Measurements from ENCODE around the gene PEF1. TPM values are rescaled to one million over a fixed set of nuclear protein-coding genes. Genes with fewer than 3 reads are reported as not detected.

Gene PEF1, protein sequence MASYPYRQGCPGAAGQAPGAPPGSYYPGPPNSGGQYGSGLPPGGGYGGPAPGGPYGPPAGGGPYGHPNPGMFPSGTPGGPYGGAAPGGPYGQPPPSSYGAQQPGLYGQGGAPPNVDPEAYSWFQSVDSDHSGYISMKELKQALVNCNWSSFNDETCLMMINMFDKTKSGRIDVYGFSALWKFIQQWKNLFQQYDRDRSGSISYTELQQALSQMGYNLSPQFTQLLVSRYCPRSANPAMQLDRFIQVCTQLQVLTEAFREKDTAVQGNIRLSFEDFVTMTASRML
- 10 to 100 TPM; 55.2 to 58.0 TPM for total RNA-seq

DNA sequence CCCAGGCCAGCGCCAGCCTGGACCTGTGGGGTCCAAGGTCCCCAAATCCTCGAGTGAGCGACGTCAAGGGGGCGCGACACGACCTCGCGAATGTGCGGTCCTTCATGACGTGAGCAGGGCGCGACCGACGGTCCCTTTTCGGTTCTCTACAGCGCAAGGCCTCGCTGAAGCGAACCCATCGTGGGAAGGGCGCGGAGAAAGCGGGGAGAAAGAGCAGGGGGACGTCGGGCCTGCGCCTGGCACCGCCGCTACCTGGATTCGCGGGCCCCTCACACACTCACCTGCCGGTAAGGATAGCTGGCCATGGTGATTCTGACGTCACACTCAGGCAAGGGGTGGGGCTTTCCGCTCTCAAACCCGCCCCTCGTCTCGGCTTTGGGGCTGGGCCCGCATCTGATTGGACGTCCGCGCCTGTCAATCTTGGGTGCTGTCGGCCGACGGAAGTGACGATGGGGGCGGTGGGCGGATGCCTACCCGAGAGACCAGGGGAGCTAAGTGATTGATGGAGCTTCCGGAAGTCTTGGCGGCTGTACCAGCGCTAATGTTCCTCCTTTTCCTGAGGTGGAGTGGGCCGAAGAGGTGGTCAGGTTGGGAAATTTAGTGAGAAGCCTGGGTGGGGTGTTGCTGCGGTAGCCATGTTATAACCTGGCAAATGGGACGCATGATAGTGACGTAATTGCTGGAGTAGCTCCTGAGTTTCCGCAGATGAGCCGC, at the start of gene PEF1:
PEF1 (minus strand) TSS at position 317 of the 714 bp plus-strand sequence; CDS start at position 305, 12 bp downstream.
- Mint-ChIP-seq H3K27ac (peak within 1 kb of the TSS; percentile 100), H3K4me1 (ENCODE audit: low read depth) (peaks cover 26% of the 10 kb centered on the region), H3K36me3 (ENCODE audit: low read depth) (no peaks in the 10 kb centered on the region), H3K27me3 (ENCODE audit: low read depth) (no peaks in the 10 kb centered on the region), H3K9me3 (ENCODE audit: insufficient read depth) (no peaks in the 10 kb centered on the region), H3K4me3 (peak within 1 kb of the TSS; percentile 91)
- ATAC-seq (peak; percentile 84), DNase-seq (peak; percentile 99)
- CTCF ChIA-PET = interaction anchor here (0.7 to 3.4 kb wide), 11 partner anchors 12 to 391 kb away, joined by 3 to 20 read pairs (median 4); no protein-coding TSS in a partner anchor
- POLR2A ChIA-PET = interaction anchor here (0.5 to 1.9 kb wide), 15 partner anchors 9 to 369 kb away, joined by 3 to 10 read pairs (median 3); partner anchors contain the start of genes PTP4A2, SNRNP40 and ZCCHC17

DNA sequence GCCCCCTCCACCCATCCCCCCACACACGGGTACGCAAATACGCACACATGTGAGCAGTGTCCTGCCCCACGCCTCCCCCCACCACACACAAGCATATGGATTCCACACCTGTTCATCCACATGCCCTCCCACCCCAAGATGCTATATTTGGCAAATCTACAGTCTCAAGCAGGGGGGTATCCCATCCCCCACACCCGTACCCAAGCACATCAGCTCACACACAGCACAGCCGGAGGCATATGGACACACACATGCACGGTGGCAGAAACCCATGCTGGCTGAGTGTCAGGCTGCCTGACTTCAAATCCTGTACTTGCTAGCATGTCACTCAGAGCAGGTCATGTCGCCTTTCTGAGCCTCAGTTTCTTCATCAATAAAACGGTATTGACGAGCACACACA, 48.6 kb upstream of the PEF1 start:
- H3K27me3 Mint-ChIP-seq (ENCODE audit: low read depth) = peaks cover 12% of the 10 kb centered on the region
- no peaks in the 10 kb centered on the region for H3K36me3 Mint-ChIP-seq (ENCODE audit: low read depth)
- no peak overlapping the region for H3K27ac Mint-ChIP-seq
- no peak for ATAC-seq
- H3K4me3 Mint-ChIP-seq = no peak overlapping the region
- H3K4me1 Mint-ChIP-seq (ENCODE audit: low read depth) = no peaks in the 10 kb centered on the region
- H3K9me3 Mint-ChIP-seq (ENCODE audit: insufficient read depth) = no peaks in the 10 kb centered on the region
- ChIA-PET POLR2A (no interaction called here), CTCF (no interaction called here)
- DNase-seq = no peak

DNA sequence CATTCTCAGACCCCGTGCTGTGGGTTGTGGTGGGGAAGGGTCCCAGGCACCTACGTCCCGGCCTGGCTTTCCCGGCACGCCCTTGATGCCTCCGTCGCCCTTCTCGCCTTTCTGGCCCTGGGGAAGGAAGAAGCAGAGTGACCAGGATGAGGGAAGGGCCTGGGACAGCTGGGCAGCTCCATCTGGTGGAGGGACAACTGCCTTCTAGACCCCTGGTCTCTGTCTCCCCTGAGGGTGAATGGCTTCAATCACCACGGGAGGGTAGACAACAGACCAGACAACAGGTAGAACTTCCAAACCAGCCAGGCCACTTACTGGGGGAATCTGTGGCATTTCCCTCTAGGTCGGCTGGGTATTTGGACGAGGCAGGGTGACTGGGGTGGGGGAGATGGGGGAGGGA, 47.3 kb upstream of the PEF1 start:
- no peak overlapping the region for H3K4me3 Mint-ChIP-seq
- no peak for ATAC-seq
- peaks cover 6% of the 10 kb centered on the region for H3K27me3 Mint-ChIP-seq (ENCODE audit: low read depth)
- ChIA-PET POLR2A (no interaction called here), CTCF (no interaction called here)
- H3K9me3 Mint-ChIP-seq (ENCODE audit: insufficient read depth) = no peaks in the 10 kb centered on the region
- no peaks in the 10 kb centered on the region for H3K4me1 Mint-ChIP-seq (ENCODE audit: low read depth)
- H3K36me3 Mint-ChIP-seq (ENCODE audit: low read depth) = no peaks in the 10 kb centered on the region
- DNase-seq = no peak
- no peak overlapping the region for H3K27ac Mint-ChIP-seq

DNA sequence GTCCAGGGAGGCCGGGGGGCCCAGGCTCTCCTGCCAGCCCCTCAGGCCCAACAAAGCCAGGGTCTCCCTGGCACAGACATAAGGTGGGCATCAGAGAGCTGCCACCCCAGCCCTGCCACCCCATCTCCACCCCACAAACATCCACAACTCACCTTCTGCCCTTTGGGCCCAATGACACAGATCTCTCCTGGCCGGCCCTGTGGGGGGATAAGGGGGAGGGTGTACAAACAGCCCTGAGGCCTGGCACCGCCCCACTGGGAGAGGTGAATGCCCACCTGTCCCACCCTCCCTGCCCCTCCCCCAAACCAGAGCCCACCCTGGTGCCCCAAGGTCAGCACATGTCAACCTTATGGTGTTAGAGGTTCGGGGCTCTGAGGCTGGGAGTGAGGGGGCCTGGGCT, 46.8 kb upstream of the PEF1 start:
- CTCF ChIA-PET = no interaction called here
- Mint-ChIP-seq H3K4me1 (ENCODE audit: low read depth) (no peaks in the 10 kb centered on the region), H3K36me3 (ENCODE audit: low read depth) (no peaks in the 10 kb centered on the region), H3K27me3 (ENCODE audit: low read depth) (peaks cover 9% of the 10 kb centered on the region), H3K4me3 (no peak overlapping the region), H3K9me3 (ENCODE audit: insufficient read depth) (no peaks in the 10 kb centered on the region), H3K27ac (no peak overlapping the region)
- ATAC-seq = no peak
- no peak for DNase-seq
- POLR2A ChIA-PET = no interaction called here

GRCh38 chr1:31690921-31691320, 46.2 kb upstream of the PEF1 start:
- ChIA-PET POLR2A (no interaction called here), CTCF (no interaction called here)
- no peak overlapping the region for H3K4me3 Mint-ChIP-seq
- no peaks in the 10 kb centered on the region for H3K4me1 Mint-ChIP-seq (ENCODE audit: low read depth)
- ATAC-seq = no peak
- no peak overlapping the region for H3K27ac Mint-ChIP-seq
- H3K27me3 Mint-ChIP-seq (ENCODE audit: low read depth) = peaks cover 10% of the 10 kb centered on the region
- H3K9me3 Mint-ChIP-seq (ENCODE audit: insufficient read depth) = no peaks in the 10 kb centered on the region
- DNase-seq = no peak
- H3K36me3 Mint-ChIP-seq (ENCODE audit: low read depth) = no peaks in the 10 kb centered on the region

GRCh38 chr1:31689854-31690253, 45.2 kb upstream of the PEF1 start:
- no peak for DNase-seq
- no peak overlapping the region for H3K4me3 Mint-ChIP-seq
- CTCF ChIA-PET = no interaction called here
- POLR2A ChIA-PET = no interaction called here
- H3K27me3 Mint-ChIP-seq (ENCODE audit: low read depth) = peaks cover 10% of the 10 kb centered on the region
- no peaks in the 10 kb centered on the region for H3K9me3 Mint-ChIP-seq (ENCODE audit: insufficient read depth)
- no peak for ATAC-seq
- no peaks in the 10 kb centered on the region for H3K4me1 Mint-ChIP-seq (ENCODE audit: low read depth)
- no peak overlapping the region for H3K27ac Mint-ChIP-seq
- H3K36me3 Mint-ChIP-seq (ENCODE audit: low read depth) = no peaks in the 10 kb centered on the region

GRCh38 chr1:31689379-31689778, 44.7 kb upstream of the PEF1 start:
- Mint-ChIP-seq H3K27ac (no peak overlapping the region), H3K4me3 (no peak overlapping the region), H3K4me1 (ENCODE audit: low read depth) (no peaks in the 10 kb centered on the region), H3K36me3 (ENCODE audit: low read depth) (no peaks in the 10 kb centered on the region), H3K27me3 (ENCODE audit: low read depth) (peaks cover 10% of the 10 kb centered on the region), H3K9me3 (ENCODE audit: insufficient read depth) (no peaks in the 10 kb centered on the region)
- DNase-seq (no peak), ATAC-seq (no peak)
- ChIA-PET POLR2A (no interaction called here), CTCF (no interaction called here)

DNA sequence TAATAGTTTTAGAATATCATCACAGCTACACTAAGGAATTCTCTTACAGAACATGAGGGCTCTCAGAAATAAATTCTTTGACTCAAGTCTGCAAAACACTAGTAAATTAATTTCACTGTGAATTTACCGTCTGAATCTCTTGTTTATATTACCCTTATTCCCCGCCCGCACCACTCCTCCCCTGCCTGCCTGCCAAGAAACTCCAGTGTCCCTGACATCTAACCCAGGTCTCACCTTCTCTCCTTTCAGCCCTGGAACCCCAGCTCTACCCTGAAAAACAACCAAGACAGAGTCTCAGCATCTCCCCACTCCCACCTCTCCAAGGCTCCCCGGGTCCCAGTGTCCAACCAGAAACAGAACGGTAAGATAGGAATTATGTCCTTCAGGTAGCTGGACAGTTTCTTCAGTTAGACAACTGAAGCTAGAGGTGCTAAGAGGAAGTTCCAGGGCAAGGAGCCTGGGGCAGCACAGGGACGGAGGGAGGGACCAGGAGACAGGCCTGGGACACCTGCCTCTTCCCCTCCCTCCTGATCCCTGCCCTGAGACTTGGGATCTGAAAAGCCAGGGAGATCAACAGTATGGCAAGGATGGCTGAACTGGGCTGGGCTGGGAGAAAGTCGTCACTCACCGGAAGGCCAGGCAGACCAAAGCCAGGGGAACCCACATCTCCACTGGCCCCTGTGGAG, 43.7 kb upstream of the PEF1 start:
- DNase-seq (no peak), ATAC-seq (no peak)
- Mint-ChIP-seq H3K4me1 (ENCODE audit: low read depth) (no peaks in the 10 kb centered on the region), H3K4me3 (no peak overlapping the region), H3K27me3 (ENCODE audit: low read depth) (peaks cover 10% of the 10 kb centered on the region), H3K36me3 (ENCODE audit: low read depth) (no peaks in the 10 kb centered on the region), H3K9me3 (ENCODE audit: insufficient read depth) (no peaks in the 10 kb centered on the region), H3K27ac (no peak overlapping the region)
- POLR2A ChIA-PET = no interaction called here
- CTCF ChIA-PET = no interaction called here

GRCh38 chr1:31687601-31688000, 42.9 kb upstream of the PEF1 start:
- Mint-ChIP-seq H3K27me3 (ENCODE audit: low read depth) (peaks cover 10% of the 10 kb centered on the region), H3K4me1 (ENCODE audit: low read depth) (no peaks in the 10 kb centered on the region)

GRCh38 chr1:31685795-31686194, 41.1 kb upstream of the PEF1 start:
- DNase-seq = no peak
- no peak overlapping the region for H3K4me3 Mint-ChIP-seq
- peaks cover 13% of the 10 kb centered on the region for H3K27me3 Mint-ChIP-seq (ENCODE audit: low read depth)
- ChIA-PET CTCF (no interaction called here), POLR2A (no interaction called here)
- no peaks in the 10 kb centered on the region for H3K36me3 Mint-ChIP-seq (ENCODE audit: low read depth)
- no peaks in the 10 kb centered on the region for H3K9me3 Mint-ChIP-seq (ENCODE audit: insufficient read depth)
- ATAC-seq = no peak
- H3K27ac Mint-ChIP-seq = no peak overlapping the region
- no peaks in the 10 kb centered on the region for H3K4me1 Mint-ChIP-seq (ENCODE audit: low read depth)

More at GRCh38 chr1:31687601-31688000, 42.9 kb upstream of the PEF1 start:
- Mint-ChIP-seq H3K36me3 (ENCODE audit: low read depth) (no peaks in the 10 kb centered on the region), H3K9me3 (ENCODE audit: insufficient read depth) (no peaks in the 10 kb centered on the region), H3K4me3 (no peak overlapping the region), H3K27ac (no peak overlapping the region)
- ChIA-PET POLR2A (no interaction called here), CTCF (no interaction called here)
- DNase-seq (no peak), ATAC-seq (no peak)

DNA sequence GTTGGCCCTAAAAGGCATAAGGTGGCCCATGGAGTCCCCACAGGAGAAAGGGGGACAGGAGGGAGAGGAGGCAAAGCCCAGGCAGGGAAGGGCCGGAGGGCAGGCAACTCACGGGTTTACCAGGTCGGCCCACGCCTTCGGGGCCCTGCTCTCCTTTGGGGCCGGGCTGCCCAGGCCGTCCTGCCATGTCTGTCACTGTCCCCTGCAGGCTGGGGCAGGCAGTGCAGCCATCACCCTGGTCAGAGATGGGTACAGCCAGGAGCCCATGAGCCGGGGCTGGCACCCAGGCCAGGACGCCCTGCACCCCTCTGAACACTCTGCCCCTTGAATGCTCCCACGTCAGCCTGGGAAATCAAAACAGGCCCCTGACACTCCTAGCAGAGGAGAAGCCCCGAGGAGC, 39.3 kb upstream of the PEF1 start:
- no peaks in the 10 kb centered on the region for H3K36me3 Mint-ChIP-seq (ENCODE audit: low read depth)
- ATAC-seq (no peak), DNase-seq (no peak)
- H3K4me1 Mint-ChIP-seq (ENCODE audit: low read depth) = no peaks in the 10 kb centered on the region
- ChIA-PET POLR2A (no interaction called here), CTCF (interaction anchor here (0.6 to 1.5 kb wide), 3 partner anchors 93 to 676 kb away, joined by 3 to 4 read pairs (median 3); no protein-coding TSS in a partner anchor)
- H3K27me3 Mint-ChIP-seq (ENCODE audit: low read depth) = peaks cover 14% of the 10 kb centered on the region
- no peak overlapping the region for H3K4me3 Mint-ChIP-seq
- H3K9me3 Mint-ChIP-seq (ENCODE audit: insufficient read depth) = no peaks in the 10 kb centered on the region
- no peak overlapping the region for H3K27ac Mint-ChIP-seq

DNA sequence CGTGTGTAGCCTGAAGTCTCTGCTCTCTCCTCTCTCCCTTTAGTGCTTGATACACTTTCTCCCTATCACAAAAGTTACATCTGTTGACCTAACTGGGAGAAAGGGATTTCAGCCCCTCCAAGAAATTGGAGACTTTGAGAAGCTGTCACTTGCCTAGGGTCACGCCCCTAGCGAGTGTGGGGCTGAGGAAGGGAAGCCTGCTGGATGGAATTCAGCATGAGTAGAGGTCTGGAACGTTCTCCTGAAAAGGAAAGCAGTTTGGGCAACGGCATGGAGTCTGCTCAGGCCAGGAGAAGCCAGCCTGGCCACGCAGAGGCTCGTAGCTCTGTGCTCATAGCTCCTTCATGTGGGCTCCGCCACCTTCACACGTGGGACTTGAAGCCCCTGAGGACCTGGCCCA, 36.7 kb upstream of the PEF1 start:
- no peaks in the 10 kb centered on the region for H3K36me3 Mint-ChIP-seq (ENCODE audit: low read depth)
- peaks cover 11% of the 10 kb centered on the region for H3K27me3 Mint-ChIP-seq (ENCODE audit: low read depth)
- H3K9me3 Mint-ChIP-seq (ENCODE audit: insufficient read depth) = no peaks in the 10 kb centered on the region
- ATAC-seq = no peak
- ChIA-PET POLR2A (no interaction called here), CTCF (interaction anchor here (1.2 kb wide), 1 partner anchor 26 kb away, joined by 3 read pairs; no protein-coding TSS in a partner anchor)
- H3K27ac Mint-ChIP-seq = no peak overlapping the region
- no peaks in the 10 kb centered on the region for H3K4me1 Mint-ChIP-seq (ENCODE audit: low read depth)
- DNase-seq = no peak
- no peak overlapping the region for H3K4me3 Mint-ChIP-seq
